WTC11 (cell line): Measurements from ENCODE around the gene TMEM174. TPM values are rescaled to one million over a fixed set of nuclear protein-coding genes. Genes with fewer than 3 reads are reported as not detected.

ENCODE experiments used
- ATAC-seq: fragments of 200-7000 bp; cut with Tn5 transposase; 2 replicates; pipeline ENCODE4 v1.10.0; 2021; ENCODE audit warnings: mild to moderate bottlenecking, moderate library complexity
- CTCF ChIA-PET: fragments of 300-600 bp; sonication (Branson Sonifier 250); formaldehyde crosslinking; loops from one replicate; lab custom pipeline; 2021; ENCODE audit warnings: antibody characterized with exemption; lab: Charles Lee
- POLR2A ChIA-PET: fragments of 350-600 bp; sonication (Branson Sonifier 250); formaldehyde crosslinking; loops from one replicate; lab custom pipeline; 2021; ENCODE audit warnings: antibody characterized with exemption; lab: Charles Lee
- DNase-seq: peaks from one replicate; pipeline ENCODE4 v3.0.0; 2021; ENCODE audit warnings: low spot score
- H3K27ac Mint-ChIP-seq: 2 replicates; pipeline ENCODE4 v1.8.0; 2021; ENCODE audit warnings: mixed read lengths
- H3K27me3 Mint-ChIP-seq: 2 replicates; pipeline ENCODE4 v1.8.0; 2021; ENCODE audit warnings: low read depth, mild to moderate bottlenecking, moderate library complexity, mixed read lengths
- H3K36me3 Mint-ChIP-seq: 2 replicates; pipeline ENCODE4 v1.8.0; 2021; ENCODE audit warnings: mixed read lengths
- H3K4me1 Mint-ChIP-seq: 2 replicates; pipeline ENCODE4 v1.8.0; 2022; ENCODE audit warnings: mixed read lengths
- H3K4me3 Mint-ChIP-seq: 2 replicates; pipeline ENCODE4 v1.8.0; 2021; ENCODE audit warnings: mild to moderate bottlenecking, moderate library complexity, mixed read lengths
- H3K9me3 Mint-ChIP-seq: 2 replicates; pipeline ENCODE4 v1.8.0; 2021; ENCODE audit warnings: mixed read lengths
- ARID4B ChIP-seq: sonication (generic); formaldehyde crosslinking; IDR thresholded peaks from 2 replicates; pipeline ENCODE4 v1.8.0; 2023; ENCODE audit warnings: missing genetic modification reagents, mild to moderate bottlenecking, borderline replicate concordance
- ATF3 ChIP-seq: sonication (generic); formaldehyde crosslinking; conservative IDR thresholded peaks from 2 replicates; pipeline ENCODE4 v1.8.1; 2022; ENCODE audit warnings: mild to moderate bottlenecking, missing genetic modification reagents
- HMGXB4 ChIP-seq: sonication (generic); formaldehyde crosslinking; IDR thresholded peaks from 2 replicates; pipeline ENCODE4 v1.8.1; 2023; ENCODE audit warnings: mild to moderate bottlenecking, moderate library complexity, missing genetic modification reagents
- IRF2 ChIP-seq: sonication (generic); formaldehyde crosslinking; IDR thresholded peaks from 2 replicates; pipeline ENCODE4 v1.8.0; 2022; ENCODE audit warnings: low read depth, missing genetic modification reagents, borderline replicate concordance
- MAX ChIP-seq: sonication (generic); formaldehyde crosslinking; IDR thresholded peaks from 2 replicates; pipeline ENCODE4 v1.8.0; 2022; ENCODE audit warnings: mild to moderate bottlenecking, missing genetic modification reagents
- RORB ChIP-seq: fragments of 250-450 bp; sonication (Bioruptor Pico); IDR thresholded peaks from 2 replicates; pipeline ENCODE4 v1.9.0; 2021; ENCODE audit warnings: mild to moderate bottlenecking
- TEAD1 ChIP-seq: sonication (generic); formaldehyde crosslinking; IDR thresholded peaks from 2 replicates; pipeline ENCODE4 v1.8.0; 2022; ENCODE audit warnings: mild to moderate bottlenecking, missing genetic modification reagents
- ZBTB21 ChIP-seq: sonication (generic); formaldehyde crosslinking; IDR thresholded peaks from 2 replicates; pipeline ENCODE4 v1.8.1; 2023; ENCODE audit warnings: mild to moderate bottlenecking, missing genetic modification reagents, borderline replicate concordance
- ZMAT4 ChIP-seq: fragments of 250-450 bp; sonication (Bioruptor Pico); IDR thresholded peaks from 2 replicates; pipeline ENCODE4 v1.9.0; 2021; ENCODE audit warnings: mild to moderate bottlenecking
- ZNF138 ChIP-seq: sonication (generic); formaldehyde crosslinking; conservative IDR thresholded peaks from 2 replicates; pipeline ENCODE4 v1.8.1; 2022; ENCODE audit warnings: mild to moderate bottlenecking, moderate library complexity, missing genetic modification reagents
- ZNF425 ChIP-seq: fragments of 250-450 bp; sonication (Bioruptor Pico); conservative IDR thresholded peaks from 2 replicates; pipeline ENCODE4 v1.9.0; 2021; ENCODE audit warnings: mild to moderate bottlenecking
- ZNF671 ChIP-seq: fragments of 250-450 bp; sonication (Bioruptor Pico); IDR thresholded peaks from 2 replicates; pipeline ENCODE4 v1.8.0; 2021; ENCODE audit warnings: mild to moderate bottlenecking
- total RNA-seq: library from RNA; stranded (reverse); gene quantifications from 3 replicates; pipeline ENCODE4 v1.2.3, GENCODE V29; 2021

TMEM174 gene
- total RNA-seq, 1 experiment from 2014 or later: not detected

GRCh38 chr5:73192370-73192769 lies 19.4 kb downstream of the TMEM174 start (continued):
- TF ChIP-seq IRF2 (no peak), TEAD1 (no peak)

GRCh38 chr5:73193592-73193991 lies 20.6 kb downstream of the TMEM174 start:
- Mint-ChIP-seq H3K27ac (no peak overlapping the region), H3K4me1 (peaks cover 19% of the 10 kb centered on the region), H3K27me3 (peaks cover under 1% of the 10 kb centered on the region), H3K4me3 (no peak overlapping the region), H3K36me3 (no peaks in the 10 kb centered on the region), H3K9me3 (no peaks in the 10 kb centered on the region)
- TF ChIP-seq MAX (CRISPR knock-in tag) (no peak), ZNF138 (CRISPR knock-in tag) (no peak)
- DNase-seq (no peak), ATAC-seq (no peak)
- POLR2A ChIA-PET: no interaction called here
- CTCF ChIA-PET: interaction anchor here (1.1 to 1.4 kb wide), 2 partner anchors 8 to 22 kb away, joined by 3 to 9 read pairs; no protein-coding TSS in a partner anchor

- H3K36me3 Mint-ChIP-seq: no peaks in the 10 kb centered on the region; the same call in none of the 2 replicates
Measured at GRCh38 chr5:73196201-73196600, 23.2 kb downstream of the TMEM174 start.

More at GRCh38 chr5:73196201-73196600, 23.2 kb downstream of the TMEM174 start:
- POLR2A ChIA-PET: no interaction called here
- H3K27me3 Mint-ChIP-seq: peaks cover 25% of the 10 kb centered on the region
- TF ChIP-seq MAX (CRISPR knock-in tag): no peak
- no peak for TF ChIP-seq HMGXB4 (CRISPR knock-in tag)
- TF ChIP-seq RORB (CRISPR knock-in tag): no peak
- TF ChIP-seq ZBTB21 (CRISPR knock-in tag): no peak
- TF ChIP-seq ZMAT4 (CRISPR knock-in tag): no peak
- no peak for TF ChIP-seq ARID4B (CRISPR knock-in tag)
- no peak for TF ChIP-seq ZNF671
- TF ChIP-seq ATF3 (CRISPR knock-in tag): no peak
- no peak for TF ChIP-seq ZNF425 (CRISPR knock-in tag)
- H3K27ac Mint-ChIP-seq: no peak overlapping the region
- DNase-seq: no peak
- H3K4me3 Mint-ChIP-seq: no peak overlapping the region
- H3K9me3 Mint-ChIP-seq: peaks cover 7% of the 10 kb centered on the region
- peaks cover 5% of the 10 kb centered on the region for H3K4me1 Mint-ChIP-seq
- no peak for ATAC-seq
- CTCF ChIA-PET: no interaction called here
